ENCODE results near the gene CLSTN1.
"Not testable (repeated sequence)": the region's sequence is repeated elsewhere in the genome, so short reads cannot be mapped to it uniquely, and the experiment has no call there.

The CLSTN1 gene

GRCh38 chr1:9794081-9794480 lies 29.7 kb downstream of the CLSTN1 start:
- Histone ChIP-seq H3K27ac (ENCODE audit: low read depth, low read length) (no peak overlapping the region), H3K4me3 (ENCODE audit: low read depth, low read length) (no peak overlapping the region), H3K36me3 (ENCODE audit: control insufficient read depth, insufficient read depth, low read length) (no peaks in the 10 kb centered on the region), H3K27me3 (ENCODE audit: control insufficient read depth, insufficient read depth, low read length) (no peaks in the 10 kb centered on the region), H3K9ac (ENCODE audit: low read length) (no peak overlapping the region), H3K9me3 (ENCODE audit: control insufficient read depth, insufficient read depth, low read depth, low read length) (no peaks in the 10 kb centered on the region), H3K4me1 (ENCODE audit: control insufficient read depth, insufficient read depth, low read length) (peaks cover 34% of the 10 kb centered on the region)

GRCh38 chr1:9793291-9793690 lies 30.5 kb downstream of the CLSTN1 start:
- no peak overlapping the region for H3K4me3 ChIP-seq (ENCODE audit: low read depth, low read length)
- no peak overlapping the region for H3K27ac ChIP-seq (ENCODE audit: low read depth, low read length)
- peaks cover 34% of the 10 kb centered on the region for H3K4me1 ChIP-seq (ENCODE audit: control insufficient read depth, insufficient read depth, low read length)
- no peaks in the 10 kb centered on the region for H3K27me3 ChIP-seq (ENCODE audit: control insufficient read depth, insufficient read depth, low read length)
- no peaks in the 10 kb centered on the region for H3K9me3 ChIP-seq (ENCODE audit: control insufficient read depth, insufficient read depth, low read depth, low read length)
- H3K36me3 ChIP-seq (ENCODE audit: control insufficient read depth, insufficient read depth, low read length) = 0 out of 2 replicates have a peak, but pooled peaks cover 2% of the 10 kb centered on the region
- no peak overlapping the region for H3K9ac ChIP-seq (ENCODE audit: low read length)

GRCh38 chr1:9792156-9793042 lies 31.4 kb downstream of the CLSTN1 start:
- 0 out of 2 replicates have a peak, but pooled peaks cover 2% of the 10 kb centered on the region for H3K36me3 ChIP-seq (ENCODE audit: control insufficient read depth, insufficient read depth, low read length)
- no peak overlapping the region for H3K9ac ChIP-seq (ENCODE audit: low read length)
- H3K4me1 ChIP-seq (ENCODE audit: control insufficient read depth, insufficient read depth, low read length) = peaks cover 38% of the 10 kb centered on the region
- H3K4me3 ChIP-seq (ENCODE audit: low read depth, low read length) = no peak overlapping the region
- H3K27ac ChIP-seq (ENCODE audit: low read depth, low read length) = no peak overlapping the region
- no peaks in the 10 kb centered on the region for H3K27me3 ChIP-seq (ENCODE audit: control insufficient read depth, insufficient read depth, low read length)
- no peaks in the 10 kb centered on the region for H3K9me3 ChIP-seq (ENCODE audit: control insufficient read depth, insufficient read depth, low read depth, low read length)

GRCh38 chr1:9789700-9790099 lies 34.1 kb downstream of the CLSTN1 start:
- H3K4me1 ChIP-seq (ENCODE audit: control insufficient read depth, insufficient read depth, low read length) = peaks cover 44% of the 10 kb centered on the region
- H3K27me3 ChIP-seq (ENCODE audit: control insufficient read depth, insufficient read depth, low read length); H3K4me3 ChIP-seq (ENCODE audit: low read depth, low read length); H3K36me3 ChIP-seq (ENCODE audit: control insufficient read depth, insufficient read depth, low read length); H3K9ac ChIP-seq (ENCODE audit: low read length); H3K9me3 ChIP-seq (ENCODE audit: control insufficient read depth, insufficient read depth, low read depth, low read length); H3K27ac ChIP-seq (ENCODE audit: low read depth, low read length): not testable (repeated sequence)

GRCh38 chr1:9787702-9788101 lies 36.1 kb downstream of the CLSTN1 start:
- H3K4me1 ChIP-seq (ENCODE audit: control insufficient read depth, insufficient read depth, low read length) = peaks cover 27% of the 10 kb centered on the region
- no peaks in the 10 kb centered on the region for H3K9me3 ChIP-seq (ENCODE audit: control insufficient read depth, insufficient read depth, low read depth, low read length)
- no peak overlapping the region for H3K4me3 ChIP-seq (ENCODE audit: low read depth, low read length)
- no peaks in the 10 kb centered on the region for H3K27me3 ChIP-seq (ENCODE audit: control insufficient read depth, insufficient read depth, low read length)
- H3K9ac ChIP-seq (ENCODE audit: low read length) = no peak overlapping the region
- H3K36me3 ChIP-seq (ENCODE audit: control insufficient read depth, insufficient read depth, low read length) = 0 out of 2 replicates have a peak, but pooled peaks cover 2% of the 10 kb centered on the region
- no peak overlapping the region; the same call in 1 of the 2 replicates for H3K27ac ChIP-seq (ENCODE audit: low read depth, low read length)

- Histone ChIP-seq H3K36me3 (ENCODE audit: control insufficient read depth, insufficient read depth, low read length) (0 out of 2 replicates have a peak, but pooled peaks cover 2% of the 10 kb centered on the region), H3K9me3 (ENCODE audit: control insufficient read depth, insufficient read depth, low read depth, low read length) (no peaks in the 10 kb centered on the region), H3K9ac (ENCODE audit: low read length) (no peak overlapping the region), H3K27me3 (ENCODE audit: control insufficient read depth, insufficient read depth, low read length) (no peaks in the 10 kb centered on the region), H3K4me1 (ENCODE audit: control insufficient read depth, insufficient read depth, low read length) (peaks cover 19% of the 10 kb centered on the region), H3K4me3 (ENCODE audit: low read depth, low read length) (no peak overlapping the region), H3K27ac (ENCODE audit: low read depth, low read length) (no peak overlapping the region)
Observed at GRCh38 chr1:9785406-9785805, 38.4 kb downstream of the CLSTN1 start.

- Histone ChIP-seq H3K9me3 (ENCODE audit: control insufficient read depth, insufficient read depth, low read depth, low read length) (no peaks in the 10 kb centered on the region), H3K9ac (ENCODE audit: low read length) (no peak overlapping the region), H3K27me3 (ENCODE audit: control insufficient read depth, insufficient read depth, low read length) (no peaks in the 10 kb centered on the region), H3K4me1 (ENCODE audit: control insufficient read depth, insufficient read depth, low read length) (peaks cover 19% of the 10 kb centered on the region), H3K4me3 (ENCODE audit: low read depth, low read length) (no peak overlapping the region), H3K27ac (ENCODE audit: low read depth, low read length) (no peak overlapping the region), H3K36me3 (ENCODE audit: control insufficient read depth, insufficient read depth, low read length) (0 out of 2 replicates have a peak, but pooled peaks cover 2% of the 10 kb centered on the region)
Observed at GRCh38 chr1:9784508-9785133, 39.1 kb downstream of the CLSTN1 start.

- H3K9ac ChIP-seq (ENCODE audit: low read length) = no peak overlapping the region
- H3K4me3 ChIP-seq (ENCODE audit: low read depth, low read length) = no peak overlapping the region
- H3K4me1 ChIP-seq (ENCODE audit: control insufficient read depth, insufficient read depth, low read length) = peaks cover 10% of the 10 kb centered on the region; the same call in 1 of the 2 replicates
- H3K27me3 ChIP-seq (ENCODE audit: control insufficient read depth, insufficient read depth, low read length) = no peaks in the 10 kb centered on the region
- no peaks in the 10 kb centered on the region for H3K36me3 ChIP-seq (ENCODE audit: control insufficient read depth, insufficient read depth, low read length)
- H3K9me3 ChIP-seq (ENCODE audit: control insufficient read depth, insufficient read depth, low read depth, low read length) = no peaks in the 10 kb centered on the region
- no peak overlapping the region for H3K27ac ChIP-seq (ENCODE audit: low read depth, low read length)
Observed at GRCh38 chr1:9782897-9783296, 40.9 kb downstream of the CLSTN1 start.

GRCh38 chr1:9782116-9782751 lies 41.5 kb downstream of the CLSTN1 start:
- Histone ChIP-seq H3K27me3 (ENCODE audit: control insufficient read depth, insufficient read depth, low read length) (no peaks in the 10 kb centered on the region), H3K9ac (ENCODE audit: low read length) (no peak overlapping the region), H3K36me3 (ENCODE audit: control insufficient read depth, insufficient read depth, low read length) (no peaks in the 10 kb centered on the region), H3K4me1 (ENCODE audit: control insufficient read depth, insufficient read depth, low read length) (peaks cover 6% of the 10 kb centered on the region; the same call in 1 of the 2 replicates), H3K27ac (ENCODE audit: low read depth, low read length) (no peak overlapping the region), H3K9me3 (ENCODE audit: control insufficient read depth, insufficient read depth, low read depth, low read length) (no peaks in the 10 kb centered on the region), H3K4me3 (ENCODE audit: low read depth, low read length) (no peak overlapping the region)

- H3K27ac ChIP-seq (ENCODE audit: low read depth, low read length) = no peak overlapping the region
- no peak overlapping the region for H3K4me3 ChIP-seq (ENCODE audit: low read depth, low read length)
- 0 out of 2 replicates have a peak, but pooled peaks cover 1% of the 10 kb centered on the region for H3K4me1 ChIP-seq (ENCODE audit: control insufficient read depth, insufficient read depth, low read length)
- no peak overlapping the region for H3K9ac ChIP-seq (ENCODE audit: low read length)
- no peaks in the 10 kb centered on the region for H3K27me3 ChIP-seq (ENCODE audit: control insufficient read depth, insufficient read depth, low read length)
- no peaks in the 10 kb centered on the region for H3K36me3 ChIP-seq (ENCODE audit: control insufficient read depth, insufficient read depth, low read length)
- no peaks in the 10 kb centered on the region for H3K9me3 ChIP-seq (ENCODE audit: control insufficient read depth, insufficient read depth, low read depth, low read length)
Observed at GRCh38 chr1:9780554-9781110, 43.1 kb downstream of the CLSTN1 start.

All from HUES6 (cell line).